CD14-positive monocyte (primary cell): Measurements from ENCODE around the gene CDH16. TPM values are rescaled to one million over a fixed set of nuclear protein-coding genes. Genes with fewer than 3 reads are reported as not detected.
A peak's percentile ranks its signal among the peaks of the same experiment; 100 is the strongest.

Source experiments
- DNase-seq, 3 donors: peaks; one replicate each; pipeline ENCODE4 v3.0.0-alpha.2; 2011 to 2022
- H2AFZ ChIP-seq: 2 replicates; pipeline ENCODE4 v1.6.0; 2012; ENCODE audit warnings: mild to moderate bottlenecking, low read depth, low read length, inconsistent platforms; ENCODE audit not compliant: insufficient read depth, poor library complexity, severe bottlenecking
- H3K27ac ChIP-seq, 2 donors: 1 replicate in 1 of 2; 2 replicates in 1 of 2; pipeline ENCODE4 v1.5.1; 2012 to 2013; ENCODE audit warnings: low read length in 2 of 2, control low read depth in 1 of 2, inconsistent platforms in 1 of 2, low read depth in 1 of 2, mild to moderate bottlenecking in 1 of 2
- H3K27me3 ChIP-seq, 2 donors: one replicate each; pipeline versions ENCODE4 v1.6.0 to v1.6.1; 2011 to 2013; ENCODE audit warnings: low read length in 2 of 2; ENCODE audit not compliant: control insufficient read depth in 2 of 2, insufficient read depth in 2 of 2
- H3K36me3 ChIP-seq, 2 donors: replicated peaks in 1 of 2; 1 replicate in 1 of 2; 2 replicates in 1 of 2; pipeline versions ENCODE4 v1.5.1 to v1.6.1; 2012 to 2013; ENCODE audit warnings: low read length in 2 of 2, control low read depth in 1 of 2, inconsistent platforms in 1 of 2, mild to moderate bottlenecking in 1 of 2; ENCODE audit not compliant: insufficient read depth in 2 of 2, control insufficient read depth in 1 of 2
- H3K4me1 ChIP-seq, 2 donors: 1 replicate in 1 of 2; 2 replicates in 1 of 2; pipeline versions ENCODE4 v1.5.1 to v1.6.1; 2012 to 2013; ENCODE audit warnings: low read length in 2 of 2, control low read depth in 1 of 2, inconsistent platforms in 1 of 2, mild to moderate bottlenecking in 1 of 2, moderate library complexity in 1 of 2; ENCODE audit not compliant: insufficient read depth in 2 of 2, control insufficient read depth in 1 of 2
- H3K4me2 ChIP-seq: replicated peaks from 2 replicates; pipeline ENCODE3; 2012; ENCODE audit warnings: low read length, moderate library complexity, mild to moderate bottlenecking; ENCODE audit not compliant: poor library complexity, severe bottlenecking; ENCODE audit errors: extremely low read depth
- H3K4me3 ChIP-seq, 3 experiments: fragments of 200-600 bp in 1 of 3; sonication (generic) in 1 of 3; replicated peaks in 1 of 3; 1 replicate in 2 of 3; 2 replicates in 1 of 3; pipeline ENCODE4 v1.5.1; 2011 to 2013; ENCODE audit warnings: low read length in 3 of 3, mild to moderate bottlenecking in 3 of 3, control low read depth in 2 of 3, low read depth in 2 of 3, inconsistent platforms in 1 of 3, moderate library complexity in 1 of 3
- H3K79me2 ChIP-seq: 2 replicates; pipeline ENCODE4 v1.6.0; 2012; ENCODE audit warnings: mild to moderate bottlenecking, control low read depth, inconsistent platforms, low read length, moderate library complexity; ENCODE audit not compliant: insufficient read depth
- H3K9ac ChIP-seq: 2 replicates; pipeline ENCODE4 v1.6.0; 2017; ENCODE audit warnings: low read length, mild to moderate bottlenecking; ENCODE audit not compliant: insufficient read depth, poor library complexity, severe bottlenecking
- H3K9me3 ChIP-seq, 2 donors: replicated peaks in 1 of 2; 1 replicate in 1 of 2; 2 replicates in 1 of 2; pipeline versions ENCODE4 v1.5.1 to v1.6.1; 2012 to 2013; ENCODE audit warnings: low read length in 2 of 2, control low read depth in 1 of 2; ENCODE audit not compliant: control insufficient read depth in 1 of 2, insufficient read depth in 1 of 2
- H4K20me1 ChIP-seq: 2 replicates; pipeline ENCODE4 v1.6.0; 2012; ENCODE audit warnings: mild to moderate bottlenecking, low read length, control low read depth, moderate library complexity; ENCODE audit not compliant: insufficient read depth
- H3K27ac Mint-ChIP-seq, 7 donors: one replicate each; pipeline ENCODE4 v1.8.0; 2020; ENCODE audit warnings: mild to moderate bottlenecking in 7 of 7, mixed read lengths in 7 of 7, moderate library complexity in 6 of 7, inconsistent platforms in 2 of 7
- H3K27me3 Mint-ChIP-seq, 3 donors: one replicate each; pipeline ENCODE4 v1.8.0; 2021 to 2022; ENCODE audit warnings: low read depth in 3 of 3, mild to moderate bottlenecking in 3 of 3, mixed read lengths in 3 of 3, moderate library complexity in 3 of 3, inconsistent platforms in 1 of 3
- H3K36me3 Mint-ChIP-seq, 2 donors: one replicate each; pipeline ENCODE4 v1.8.0; 2020; ENCODE audit warnings: mixed read lengths in 2 of 2, inconsistent platforms in 1 of 2, mild to moderate bottlenecking in 1 of 2
- H3K4me1 Mint-ChIP-seq: one replicate; pipeline ENCODE4 v1.8.0; 2020; ENCODE audit warnings: mild to moderate bottlenecking, mixed read lengths
- H3K4me3 Mint-ChIP-seq, 2 donors: one replicate each; pipeline ENCODE4 v1.8.0; 2020; ENCODE audit warnings: mild to moderate bottlenecking in 2 of 2, mixed read lengths in 2 of 2, moderate library complexity in 1 of 2
- H3K9me3 Mint-ChIP-seq, 7 donors: one replicate each; pipeline ENCODE4 v1.8.0; 2020 to 2022; ENCODE audit warnings: mixed read lengths in 7 of 7, mild to moderate bottlenecking in 6 of 7, moderate library complexity in 6 of 7, inconsistent platforms in 2 of 7
- WGBS: methylation state at CpG from one replicate; pipeline ENCODE4 v1.1.5; 2013; ENCODE audit warnings: missing lambda C conversion rate; ENCODE audit not compliant: insufficient coverage; 5-methylcytosine and 5-hydroxymethylcytosine counted together
- intact Hi-C, 2 donors: fragments of 100-400 bp; cut with micrococcal nuclease; formaldehyde crosslinking; loops; one replicate each; pipeline versions ENCODE4 v1.15.0 to v1.15.1; 2023
- polyA plus RNA-seq, 3 donors: library from polyadenylated mRNA; depleted of rRNA in 1 of 3; unstranded in 2 of 3; stranded (reverse) in 1 of 3; fragments of 300-500 nt in 2 of 3; fragments of >200 nt in 1 of 3; fragmentation: Illumina TruSeq in 2 of 3; gene quantifications; 1 replicate in 2 of 3; 2 replicates in 1 of 3; pipeline ENCODE4 v1.2.3, GENCODE V29; 2012 to 2021
- TF ChIP-seq, protein P1 (sequence below): fragments of 200-600 bp; IDR thresholded peaks from one replicate; pipeline ENCODE4 v1.8.0; 2022; ENCODE audit warnings: antibody characterized with exemption, mild to moderate bottlenecking

Gene CDH16
- polyA plus RNA-seq, 3 donors = not detected

DNA sequence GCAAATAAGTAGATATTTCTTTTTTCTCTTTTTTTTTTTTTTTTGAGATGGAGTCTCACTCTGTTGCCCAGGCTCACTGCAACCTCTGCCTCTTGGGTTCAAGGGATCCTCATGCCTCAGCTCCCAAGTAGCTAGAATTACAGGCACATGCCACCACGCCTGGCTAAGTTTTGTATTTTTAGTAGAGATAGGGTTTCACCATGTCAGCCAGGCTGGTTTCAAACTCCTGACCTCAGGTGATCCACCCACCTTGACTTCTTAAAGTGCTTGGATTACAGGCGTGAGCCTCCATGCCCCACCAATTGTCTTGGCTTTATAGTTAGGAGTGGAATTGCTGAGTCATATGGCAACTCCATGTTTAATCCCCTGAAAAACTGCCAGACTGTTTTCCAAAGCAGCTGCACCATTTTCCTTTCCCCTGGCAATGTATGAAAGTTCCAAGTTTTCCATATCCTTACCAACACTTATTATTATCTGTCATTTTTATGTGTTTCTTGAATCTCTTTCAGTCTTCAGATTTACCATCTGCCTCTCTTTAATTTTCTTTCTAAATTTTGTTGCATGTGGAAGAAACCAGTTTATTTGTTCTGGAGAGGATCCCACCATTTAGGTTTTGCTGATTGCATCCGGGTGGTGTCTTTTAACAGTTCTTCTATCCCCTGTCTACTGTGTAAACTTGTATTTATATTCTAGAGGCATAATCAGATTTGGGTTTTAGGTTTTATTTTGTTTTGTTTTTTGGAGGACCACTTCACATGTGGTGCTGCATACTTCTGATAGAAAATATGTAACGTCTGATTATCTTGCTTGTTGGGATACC is 32.5 kb upstream of the CDH16 start:
- H4K20me1 ChIP-seq = no peaks in the 10 kb centered on the region
- no peak overlapping the region for H3K27ac Mint-ChIP-seq
- H3K36me3 ChIP-seq = no peaks in the 10 kb centered on the region
- peaks cover 2 to 3% of the 10 kb centered on the region in 2 donors for H3K36me3 Mint-ChIP-seq
- WGBS = 100% methylated on average over 2 of the region's 4 CpGs
- no peak overlapping the region for H3K9ac ChIP-seq
- no peak overlapping the region for H3K27ac ChIP-seq
- no peaks in the 10 kb centered on the region for H3K79me2 ChIP-seq
- H3K27me3 ChIP-seq = peaks cover 27 to 50% of the 10 kb centered on the region in 2 donors
- TF ChIP-seq, protein P1, sequence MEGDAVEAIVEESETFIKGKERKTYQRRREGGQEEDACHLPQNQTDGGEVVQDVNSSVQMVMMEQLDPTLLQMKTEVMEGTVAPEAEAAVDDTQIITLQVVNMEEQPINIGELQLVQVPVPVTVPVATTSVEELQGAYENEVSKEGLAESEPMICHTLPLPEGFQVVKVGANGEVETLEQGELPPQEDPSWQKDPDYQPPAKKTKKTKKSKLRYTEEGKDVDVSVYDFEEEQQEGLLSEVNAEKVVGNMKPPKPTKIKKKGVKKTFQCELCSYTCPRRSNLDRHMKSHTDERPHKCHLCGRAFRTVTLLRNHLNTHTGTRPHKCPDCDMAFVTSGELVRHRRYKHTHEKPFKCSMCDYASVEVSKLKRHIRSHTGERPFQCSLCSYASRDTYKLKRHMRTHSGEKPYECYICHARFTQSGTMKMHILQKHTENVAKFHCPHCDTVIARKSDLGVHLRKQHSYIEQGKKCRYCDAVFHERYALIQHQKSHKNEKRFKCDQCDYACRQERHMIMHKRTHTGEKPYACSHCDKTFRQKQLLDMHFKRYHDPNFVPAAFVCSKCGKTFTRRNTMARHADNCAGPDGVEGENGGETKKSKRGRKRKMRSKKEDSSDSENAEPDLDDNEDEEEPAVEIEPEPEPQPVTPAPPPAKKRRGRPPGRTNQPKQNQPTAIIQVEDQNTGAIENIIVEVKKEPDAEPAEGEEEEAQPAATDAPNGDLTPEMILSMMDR = no peak
- H3K4me2 ChIP-seq = no peak overlapping the region
- intact Hi-C loops = no loop called here
- H3K9me3 ChIP-seq = peaks cover 0 to 10% of the 10 kb centered on the region in 2 donors
- H3K4me3 Mint-ChIP-seq = peak overlapping the region in 1 of 2 donors; percentile 56
- H3K4me1 Mint-ChIP-seq = peaks cover 23% of the 10 kb centered on the region
- peaks cover 0 to 16% (median 9%) of the 10 kb centered on the region in 7 donors for H3K9me3 Mint-ChIP-seq
- no peak overlapping the region for H2AFZ ChIP-seq
- H3K27me3 Mint-ChIP-seq = peaks cover 52 to 56% (median 55%) of the 10 kb centered on the region in 3 donors
- no peak overlapping the region for H3K4me3 ChIP-seq
- H3K4me1 ChIP-seq = peaks cover 17 to 18% of the 10 kb centered on the region in 2 donors
- DNase-seq = no peak

GRCh38 chr16:66950437-66950836 is 31.8 kb upstream of the CDH16 start:
- TF ChIP-seq, protein P1 = no peak
- H3K4me3 Mint-ChIP-seq = peak overlapping the region in 1 of 2 donors; percentile 66

More at GRCh38 chr16:66950437-66950836, 31.8 kb upstream of the CDH16 start:
- peaks cover 22% of the 10 kb centered on the region for H3K4me1 Mint-ChIP-seq
- Histone ChIP-seq H4K20me1 (no peaks in the 10 kb centered on the region), H3K79me2 (no peaks in the 10 kb centered on the region), H3K27ac (no peak overlapping the region), H3K27me3 (peaks cover 27 to 50% of the 10 kb centered on the region in 2 donors), H3K9me3 (peaks cover 0 to 10% of the 10 kb centered on the region in 2 donors), H3K9ac (no peak overlapping the region), H3K36me3 (no peaks in the 10 kb centered on the region), H3K4me2 (no peak overlapping the region), H3K4me1 (peaks cover 17 to 18% of the 10 kb centered on the region in 2 donors), H2AFZ (no peak overlapping the region), H3K4me3 (no peak overlapping the region)
- no peak for DNase-seq
- no CpG with 5 or more reads among the region's 2 CpGs for WGBS
- H3K9me3 Mint-ChIP-seq = peaks cover 0 to 16% (median 9%) of the 10 kb centered on the region in 7 donors
- intact Hi-C loops = no loop called here
- peaks cover 2 to 3% of the 10 kb centered on the region in 2 donors for H3K36me3 Mint-ChIP-seq
- no peak overlapping the region for H3K27ac Mint-ChIP-seq
- peaks cover 52 to 56% (median 55%) of the 10 kb centered on the region in 3 donors for H3K27me3 Mint-ChIP-seq
